ENCODE measurements around the gene LYST. TPM values are rescaled to one million over a fixed set of nuclear protein-coding genes. Genes with fewer than 3 reads are reported as not detected.

Gene LYST
- polyA plus RNA-seq, 1 of the 3 experiments (the other 2 are of a cell fraction) = 3.9 TPM

GRCh38 chr1:235888119-235888643 is 21.5 kb upstream of the LYST start (continued):
- TF ChIP-seq RAD21 (IDR thresholded peaks at IDR 0.05; ENCODE audit: low read length) (no peak), EZH2phosphoT487 (IDR thresholded peaks at IDR 0.05; ENCODE audit: borderline replicate concordance, low read depth) (no peak), PBX3 (IDR thresholded peaks at IDR 0.05) (no peak), GATA2 (CRISPR knock-in tag; IDR thresholded peaks at IDR 0.05) (no peak), MAX (IDR thresholded peaks at IDR 0.05; ENCODE audit: low read depth) (no peak), MXI1 (IDR thresholded peaks at IDR 0.05; ENCODE audit: low read depth, low read length) (no peak), RCOR1 (IDR thresholded peaks at IDR 0.05; ENCODE audit: low read length) (no peak), IRF3 (IDR thresholded peaks at IDR 0.05; ENCODE audit: low read depth, low read length) (no peak)

- H3K36me3 ChIP-seq (replicated peaks in 1 of 2; ENCODE audit: control insufficient read depth in 1 of 2, insufficient read depth in 2 of 2, low read length in 1 of 2) = no peaks in the 10 kb centered on the region
- H3K9me2 ChIP-seq = no peaks in the 10 kb centered on the region
- TF ChIP-seq TCF12 (IDR thresholded peaks at IDR 0.05) = no peak
- TF ChIP-seq NFIC (IDR thresholded peaks at IDR 0.05; ENCODE audit: borderline replicate concordance) = no peak
- no peak for TF ChIP-seq RFX5 (IDR thresholded peaks at IDR 0.05; ENCODE audit: low read length)
- TF ChIP-seq FOXJ3 (CRISPR knock-in tag; IDR thresholded peaks at IDR 0.05) = no peak
- no peak for TF ChIP-seq USF1 (IDR thresholded peaks at IDR 0.05; ENCODE audit: borderline replicate concordance, low read depth)
- no peak for TF ChIP-seq CTCF (IDR thresholded peaks at IDR 0.05)
- TF ChIP-seq GATA2 (CRISPR knock-in tag; IDR thresholded peaks at IDR 0.05) = no peak
- no peak for TF ChIP-seq EP300 (IDR thresholded peaks at IDR 0.05; ENCODE audit: borderline replicate concordance in 1 of 2, low read depth in 1 of 2, low read length in 1 of 2)
- TF ChIP-seq TAF1 (IDR thresholded peaks at IDR 0.05; ENCODE audit: borderline replicate concordance, low read depth, low read length) = no peak
- TF ChIP-seq MEF2A (IDR thresholded peaks at IDR 0.05; ENCODE audit: borderline replicate concordance, low read depth) = no peak
- no peak for TF ChIP-seq IRF3 (IDR thresholded peaks at IDR 0.05; ENCODE audit: low read depth, low read length)
- no peak for TF ChIP-seq JUND (IDR thresholded peaks at IDR 0.05)
- TF ChIP-seq MXI1 (IDR thresholded peaks at IDR 0.05; ENCODE audit: low read depth, low read length) = no peak
- no peak for TF ChIP-seq POLR2AphosphoS5 (IDR thresholded peaks at IDR 0.05; ENCODE audit: low read depth, low read length)
- no peak for TF ChIP-seq PBX3 (IDR thresholded peaks at IDR 0.05)
- no peak for TF ChIP-seq SIN3A (IDR thresholded peaks at IDR 0.05; ENCODE audit: borderline replicate concordance, low read depth, low read length)
- no peak for TF ChIP-seq GABPA (IDR thresholded peaks at IDR 0.05; ENCODE audit: low read depth)
- no peak overlapping the region for H3K4me2 ChIP-seq
- H4K20me1 ChIP-seq (ENCODE audit: insufficient read depth) = no peaks in the 10 kb centered on the region
- H3K9me3 ChIP-seq = no peaks in the 10 kb centered on the region
- no peak overlapping the region for H3K4me3 ChIP-seq (ENCODE audit: low read depth in 2 of 2, low read length in 1 of 2)
- H3K27ac ChIP-seq (ENCODE audit: low read depth in 2 of 2, low read length in 1 of 2) = no peak overlapping the region
- DNase-seq = no peak
- 85% methylated on average over 2 of the region's 2 CpGs for WGBS (ENCODE audit: low lambda C conversion rate)
- CTCF ChIA-PET = no interaction called here
- no peak overlapping the region for H3K9ac ChIP-seq
- POLR2A ChIA-PET = no interaction called here
- peaks cover 3 to 8% of the 10 kb centered on the region in 2 experiments; a peak in 2 of 4 replicates for H3K4me1 ChIP-seq (ENCODE audit: control insufficient read depth in 1 of 2, insufficient read depth in 2 of 2, low read depth in 1 of 2, low read length in 1 of 2)
- H2AFZ ChIP-seq (ENCODE audit: low read depth) = no peak overlapping the region
- H3K27me3 ChIP-seq (ENCODE audit: insufficient read depth) = no peaks in the 10 kb centered on the region
- H3K79me2 ChIP-seq (ENCODE audit: insufficient read depth) = no peaks in the 10 kb centered on the region
- H3F3A ChIP-seq (replicated peaks; ENCODE audit: insufficient read depth) = no peaks in the 10 kb centered on the region
Observed at GRCh38 chr1:235887676-235888075, 21.0 kb upstream of the LYST start.
